Activated T-helper 1 cell treated with anti-CD3 and anti-CD28 coated beads, Interleukin-12 subunit alpha, Interleukin-12 subunit beta, Interleukin-2, Interleukin-4 antibody, amounts not matched to agents 30 ng/mL and 10 ng/mL and 1 ng/mL, durations not matched to agents 14 hours and 24 hours and 36 hours (primary cell): ENCODE measurements around the gene SLC7A6. TPM values are rescaled to one million over a fixed set of nuclear protein-coding genes. Genes with fewer than 3 reads are reported as not detected.
A peak's percentile ranks its signal among the peaks of the same experiment; 100 is the strongest.

Experiments
- DNase-seq: peaks from one replicate; pipeline ENCODE4 v3.0.0; 2021; ENCODE audit warnings: low spot score
- H3K27ac Mint-ChIP-seq: one replicate; pipeline ENCODE4 v1.8.0; 2021; ENCODE audit warnings: mild to moderate bottlenecking, mixed read lengths
- H3K27me3 Mint-ChIP-seq: one replicate; pipeline ENCODE4 v1.8.0; 2022; ENCODE audit warnings: mild to moderate bottlenecking, moderate library complexity, mixed read lengths; ENCODE audit not compliant: insufficient read depth
- H3K36me3 Mint-ChIP-seq: one replicate; pipeline ENCODE4 v1.8.0; 2021; ENCODE audit warnings: low read depth, mixed read lengths
- H3K4me1 Mint-ChIP-seq: one replicate; pipeline ENCODE4 v1.8.0; 2021; ENCODE audit warnings: low read depth, mixed read lengths
- H3K4me3 Mint-ChIP-seq: one replicate; pipeline ENCODE4 v1.8.0; 2021; ENCODE audit warnings: mild to moderate bottlenecking, moderate library complexity, mixed read lengths
- H3K9me3 Mint-ChIP-seq: one replicate; pipeline ENCODE4 v1.8.0; 2021; ENCODE audit warnings: mixed read lengths
- intact Hi-C: fragments of 100-400 bp; cut with micrococcal nuclease; formaldehyde crosslinking; loops from one replicate; pipeline ENCODE4 v1.15.1; 2024
- total RNA-seq: library from RNA; stranded (reverse); gene quantifications from 2 replicates; pipeline ENCODE4 v1.2.3, GENCODE V29; 2022

The SLC7A6 gene
- total RNA-seq, 1 donor from 2014 or later: 143 TPM

GRCh38 chr16:68236826-68237242 is 27.5 kb upstream of the SLC7A6 start:
- intact Hi-C loops: loop anchor here (1.0 to 5.0 kb wide), 4 partner anchors 8 to 300 kb away; partner anchors contain the start of genes PLA2G15, PRMT7, PSMB10 and SLC7A6OS
- Mint-ChIP-seq H3K9me3 (no peaks in the 10 kb centered on the region), H3K27ac (peak overlapping the region; percentile 52), H3K4me3 (peak overlapping the region; percentile 84), H3K36me3 (no peaks in the 10 kb centered on the region), H3K27me3 (peaks cover 3% of the 10 kb centered on the region), H3K4me1 (peaks cover 26% of the 10 kb centered on the region)
- DNase-seq: no peak

DNA sequence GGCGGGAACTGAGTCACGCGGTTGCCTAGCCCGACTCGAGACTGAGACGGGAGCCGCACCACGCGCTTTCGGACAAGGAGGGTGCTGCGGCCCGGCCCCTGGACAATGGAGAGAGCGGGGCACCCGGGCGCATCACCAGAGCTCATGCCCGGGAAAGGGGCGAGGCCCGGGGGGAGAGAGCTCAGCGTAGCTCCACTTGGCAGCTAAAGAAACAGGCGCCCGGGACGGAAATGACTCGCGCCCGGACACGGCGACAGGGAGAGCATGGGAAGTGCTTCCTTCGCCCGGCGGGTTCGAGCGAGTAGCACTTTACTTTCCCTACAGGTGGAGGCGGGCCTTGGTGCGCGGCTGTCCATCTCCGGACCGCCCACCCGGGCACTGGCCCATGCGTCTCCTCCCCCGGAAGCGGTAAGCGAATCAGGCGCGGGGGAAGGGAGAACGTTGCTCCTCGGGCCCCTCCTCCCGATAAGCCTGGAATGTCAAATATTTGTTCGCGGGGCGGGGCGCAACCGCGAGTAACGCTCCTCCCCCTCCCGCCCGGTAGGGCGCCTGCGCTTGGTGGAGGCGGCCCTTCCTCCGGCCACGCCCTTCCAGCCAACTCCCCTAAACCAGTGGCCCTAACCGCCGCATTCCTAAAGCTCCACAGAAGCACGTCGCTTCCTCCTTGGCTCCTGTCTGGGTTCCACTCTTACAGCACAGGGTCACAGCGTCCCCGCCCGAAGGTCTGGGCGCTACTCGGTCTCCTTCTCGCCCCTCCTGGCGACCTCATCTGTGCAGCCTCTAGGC is 26.9 kb upstream of the SLC7A6 start:
- Mint-ChIP-seq H3K4me3 (peak overlapping the region; percentile 84), H3K27me3 (peaks cover 5% of the 10 kb centered on the region), H3K36me3 (no peaks in the 10 kb centered on the region), H3K9me3 (no peaks in the 10 kb centered on the region), H3K27ac (peak overlapping the region; percentile 59), H3K4me1 (peaks cover 26% of the 10 kb centered on the region)
- intact Hi-C loops: loop anchor here (1.0 to 5.0 kb wide), 4 partner anchors 8 to 300 kb away; partner anchors contain the start of genes PLA2G15, PRMT7, PSMB10 and SLC7A6OS
- DNase-seq: peak; percentile 84

DNA sequence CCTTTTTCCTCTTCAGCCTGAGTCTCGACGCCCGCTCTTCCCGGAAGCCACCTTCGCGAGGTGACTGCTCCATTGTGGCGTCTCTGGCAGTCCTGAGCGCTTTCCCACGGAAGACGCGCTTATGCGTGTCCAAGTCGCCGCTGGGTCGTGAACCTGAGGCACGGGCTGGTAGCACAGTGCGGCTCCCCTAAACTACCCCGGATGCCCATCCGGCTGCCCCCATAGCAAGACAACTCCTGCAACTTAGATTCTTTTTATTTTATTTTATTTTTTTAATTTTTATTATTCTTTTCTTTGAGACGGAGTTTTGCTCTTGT is 26.3 kb upstream of the SLC7A6 start:
- H3K9me3 Mint-ChIP-seq: no peaks in the 10 kb centered on the region
- no peaks in the 10 kb centered on the region for H3K36me3 Mint-ChIP-seq
- peak overlapping the region; percentile 84 for H3K4me3 Mint-ChIP-seq
- intact Hi-C loops: loop anchor here (5.0 kb wide), 1 partner anchor 301 kb away; the partner anchor contains the start of gene PSMB10
- peaks cover 26% of the 10 kb centered on the region for H3K4me1 Mint-ChIP-seq
- H3K27ac Mint-ChIP-seq: peak overlapping the region; percentile 59
- H3K27me3 Mint-ChIP-seq: peaks cover 5% of the 10 kb centered on the region
- no peak for DNase-seq

DNA sequence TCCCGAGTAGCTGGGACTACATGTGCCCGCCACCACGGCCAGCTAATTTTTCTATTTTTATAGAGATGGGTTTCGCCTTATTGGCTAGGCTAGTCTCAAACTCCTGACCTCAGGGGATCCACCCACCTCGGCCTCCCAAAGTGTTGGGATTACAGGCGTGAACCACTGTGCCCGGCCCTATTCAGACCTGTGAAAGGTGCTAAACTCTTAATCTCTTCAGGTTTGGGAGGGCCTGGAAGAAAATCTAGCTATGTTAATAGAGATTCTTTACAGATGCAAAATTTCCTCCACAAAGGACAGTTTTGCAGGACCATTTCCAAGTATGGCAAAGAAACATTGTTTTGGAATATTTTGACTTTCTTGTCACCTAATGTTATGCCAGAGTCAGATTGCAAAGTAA is 22.2 kb upstream of the SLC7A6 start:
- peaks cover 31% of the 10 kb centered on the region for H3K4me1 Mint-ChIP-seq
- no peaks in the 10 kb centered on the region for H3K9me3 Mint-ChIP-seq
- intact Hi-C loops: no loop called here
- H3K36me3 Mint-ChIP-seq: peaks cover 2% of the 10 kb centered on the region
- no peak overlapping the region for H3K4me3 Mint-ChIP-seq
- no peak for DNase-seq
- H3K27ac Mint-ChIP-seq: no peak overlapping the region
- peaks cover 8% of the 10 kb centered on the region for H3K27me3 Mint-ChIP-seq

DNA sequence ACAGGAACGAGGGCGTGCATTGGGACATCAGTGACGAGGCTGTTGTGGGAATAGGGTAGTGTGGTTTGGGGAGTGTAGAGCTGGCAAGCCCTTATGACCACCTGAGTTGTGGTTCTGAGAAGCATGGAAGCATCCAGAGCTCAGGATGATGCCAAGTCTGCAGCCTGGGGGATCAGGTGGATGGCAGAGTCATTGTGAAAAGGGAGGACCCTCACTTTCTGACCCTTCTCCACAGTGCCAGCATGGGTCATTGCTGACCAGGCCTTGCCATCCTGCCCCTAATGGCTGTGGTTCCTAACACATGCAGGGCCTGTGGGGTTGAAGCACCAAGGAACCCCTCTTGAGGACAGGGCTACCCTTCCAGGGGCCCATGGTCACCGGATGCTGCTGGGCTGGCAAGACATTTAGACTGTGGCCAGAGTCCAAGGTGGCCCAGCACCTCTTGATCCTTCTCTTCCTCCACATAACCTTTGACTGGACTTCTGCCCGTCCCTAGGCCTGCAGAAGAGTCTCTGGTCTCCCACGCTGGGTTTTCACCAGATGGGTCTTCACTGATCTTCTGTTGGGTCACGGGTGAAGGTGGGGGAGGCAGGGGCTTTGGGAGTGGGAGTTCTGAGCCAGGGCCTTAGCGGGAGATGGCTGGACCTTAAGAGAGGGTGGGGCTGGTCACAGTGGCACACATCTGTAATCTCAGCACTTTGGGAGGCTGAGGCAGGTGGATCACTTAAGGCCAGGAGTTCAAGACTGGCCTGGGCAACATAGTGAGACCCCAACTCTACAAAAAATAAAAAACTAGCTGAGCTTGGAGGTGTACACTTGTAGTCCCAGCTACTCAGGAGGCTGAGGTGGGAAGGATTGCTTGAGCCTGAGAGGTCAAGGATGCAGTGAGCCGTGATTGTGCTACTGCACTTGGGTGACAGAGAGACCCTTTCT is 21.1 kb upstream of the SLC7A6 start:
- intact Hi-C loops: no loop called here
- Mint-ChIP-seq H3K4me3 (peak overlapping the region; percentile 99), H3K27ac (no peak overlapping the region), H3K36me3 (peaks cover 2% of the 10 kb centered on the region), H3K27me3 (peaks cover 5% of the 10 kb centered on the region), H3K9me3 (no peaks in the 10 kb centered on the region), H3K4me1 (peaks cover 24% of the 10 kb centered on the region)
- DNase-seq: no peak

GRCh38 chr16:68244481-68244902 is 19.8 kb upstream of the SLC7A6 start:
- H3K9me3 Mint-ChIP-seq: no peaks in the 10 kb centered on the region
- H3K27me3 Mint-ChIP-seq: peaks cover 5% of the 10 kb centered on the region
- no peak for DNase-seq
- peak overlapping the region; percentile 52 for H3K27ac Mint-ChIP-seq
- peaks cover 2% of the 10 kb centered on the region for H3K36me3 Mint-ChIP-seq
- H3K4me1 Mint-ChIP-seq: peaks cover 18% of the 10 kb centered on the region
- intact Hi-C loops: no loop called here
- H3K4me3 Mint-ChIP-seq: peak overlapping the region; percentile 99

DNA sequence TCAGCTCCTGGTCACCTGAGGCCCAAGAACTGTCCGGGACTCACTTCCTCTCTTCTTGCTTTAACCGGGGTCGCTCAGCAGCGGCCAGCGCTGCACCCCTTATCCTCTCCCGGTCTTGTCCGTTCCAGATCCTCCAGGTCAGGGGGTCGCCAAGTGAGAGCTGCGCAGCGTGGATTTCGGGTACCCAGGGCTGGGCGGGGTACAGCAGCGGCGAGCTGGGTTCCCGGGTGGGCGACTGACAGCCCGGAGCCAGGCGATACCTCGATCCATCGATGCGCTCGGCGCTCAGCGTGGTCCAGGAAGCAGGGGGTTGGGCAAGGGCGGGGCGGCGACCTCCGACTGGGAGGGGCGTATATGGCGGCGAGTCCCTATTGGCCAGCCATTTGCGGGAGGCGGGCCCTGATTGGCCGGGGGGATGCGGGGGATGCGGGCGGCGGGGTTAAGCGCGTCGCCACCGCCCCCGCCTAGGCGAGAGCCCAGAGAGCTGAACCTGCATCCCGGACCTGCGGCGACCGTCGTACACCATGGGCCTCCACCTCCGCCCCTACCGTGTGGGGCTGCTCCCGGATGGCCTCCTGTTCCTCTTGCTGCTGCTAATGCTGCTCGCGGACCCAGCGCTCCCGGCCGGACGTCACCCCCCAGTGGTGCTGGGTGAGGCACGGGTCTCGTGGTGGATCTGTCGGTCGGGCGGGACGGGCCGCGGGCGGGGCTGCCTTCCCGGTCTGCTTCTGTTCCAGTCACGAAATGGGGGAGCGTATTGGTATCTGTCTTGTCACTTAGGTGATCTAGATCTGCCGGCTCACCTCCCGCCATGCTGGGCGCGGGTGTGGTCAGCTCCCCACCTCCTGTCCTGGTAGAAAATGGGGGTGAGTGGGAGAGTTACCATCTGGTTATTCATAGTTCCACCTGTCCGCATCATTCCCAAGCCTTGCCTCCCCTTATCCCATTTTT is 19.1 kb upstream of the SLC7A6 start, which contains the start of gene PLA2G15:
Gene PLA2G15 (plus strand): TSS at position 471 of the 951 bp plus-strand sequence. CDS start 54 bp downstream, at position 525.
- H3K27ac Mint-ChIP-seq: peak within 1 kb of the TSS; percentile 82
- H3K4me3 Mint-ChIP-seq: peak within 1 kb of the TSS; percentile 99
- H3K27me3 Mint-ChIP-seq: peaks cover 5% of the 10 kb centered on the region
- DNase-seq: peak; percentile 93
- H3K4me1 Mint-ChIP-seq: peaks cover 18% of the 10 kb centered on the region
- intact Hi-C loops: loop anchor here (1.0 kb wide), 6 partner anchors 8 to 203 kb away; partner anchors contain the start of genes NFATC3, SLC7A6, SLC7A6OS and SMPD3
- no peaks in the 10 kb centered on the region for H3K9me3 Mint-ChIP-seq
- H3K36me3 Mint-ChIP-seq: peaks cover 4% of the 10 kb centered on the region

- DNase-seq: no peak
- peaks cover 18% of the 10 kb centered on the region for H3K4me1 Mint-ChIP-seq
- no peaks in the 10 kb centered on the region for H3K9me3 Mint-ChIP-seq
- peak overlapping the region; percentile 99 for H3K4me3 Mint-ChIP-seq
- peaks cover 5% of the 10 kb centered on the region for H3K27me3 Mint-ChIP-seq
- intact Hi-C loops: no loop called here
- H3K36me3 Mint-ChIP-seq: peaks cover 7% of the 10 kb centered on the region
- H3K27ac Mint-ChIP-seq: peak overlapping the region; percentile 82
These were observed 18.2 kb upstream of the SLC7A6 start for GRCh38 chr16:68246121-68246520.

GRCh38 chr16:68246666-68247065 is 17.7 kb upstream of the SLC7A6 start:
- Mint-ChIP-seq H3K27ac (no peak overlapping the region), H3K4me3 (peak overlapping the region; percentile 99), H3K36me3 (peaks cover 7% of the 10 kb centered on the region), H3K9me3 (no peaks in the 10 kb centered on the region), H3K4me1 (peaks cover 18% of the 10 kb centered on the region), H3K27me3 (peaks cover 5% of the 10 kb centered on the region)
- no peak for DNase-seq
- intact Hi-C loops: no loop called here

DNA sequence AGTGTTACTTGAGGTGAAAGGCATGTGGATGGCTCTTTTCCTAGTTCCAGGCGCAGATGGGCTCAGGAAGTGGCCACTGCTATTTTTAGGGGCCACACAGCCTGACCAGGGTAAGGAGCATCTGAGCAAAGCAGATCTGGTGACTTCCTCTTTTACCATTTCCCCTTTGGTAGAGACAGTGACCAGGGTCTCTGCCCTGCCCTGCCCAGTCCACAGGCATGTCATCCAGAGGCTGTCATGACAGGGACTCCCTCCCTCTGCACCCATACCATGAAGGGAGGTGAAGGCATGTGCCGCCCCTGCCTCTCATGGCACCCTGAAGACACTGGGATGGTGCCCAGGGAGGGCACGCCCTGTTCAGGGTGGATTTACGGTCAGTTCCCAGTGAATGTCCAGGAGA is 16.9 kb upstream of the SLC7A6 start:
- peaks cover 3% of the 10 kb centered on the region for H3K27me3 Mint-ChIP-seq
- no peak overlapping the region for H3K4me3 Mint-ChIP-seq
- peaks cover 18% of the 10 kb centered on the region for H3K4me1 Mint-ChIP-seq
- H3K27ac Mint-ChIP-seq: no peak overlapping the region
- no peak for DNase-seq
- H3K9me3 Mint-ChIP-seq: no peaks in the 10 kb centered on the region
- intact Hi-C loops: no loop called here
- peaks cover 9% of the 10 kb centered on the region for H3K36me3 Mint-ChIP-seq

- Mint-ChIP-seq H3K4me3 (no peak overlapping the region), H3K27ac (no peak overlapping the region), H3K36me3 (peaks cover 9% of the 10 kb centered on the region), H3K9me3 (no peaks in the 10 kb centered on the region), H3K27me3 (peaks cover 3% of the 10 kb centered on the region), H3K4me1 (peaks cover 18% of the 10 kb centered on the region)
- intact Hi-C loops: no loop called here
- no peak for DNase-seq
These were observed 16.4 kb upstream of the SLC7A6 start for GRCh38 chr16:68247932-68248331.

GRCh38 chr16:68249371-68249770 is 15.0 kb upstream of the SLC7A6 start:
- H3K27ac Mint-ChIP-seq: no peak overlapping the region
- no peak overlapping the region for H3K4me3 Mint-ChIP-seq
- H3K9me3 Mint-ChIP-seq: no peaks in the 10 kb centered on the region
- intact Hi-C loops: no loop called here
- no peak for DNase-seq
- peaks cover 18% of the 10 kb centered on the region for H3K4me1 Mint-ChIP-seq
- H3K27me3 Mint-ChIP-seq: peaks cover 3% of the 10 kb centered on the region
- H3K36me3 Mint-ChIP-seq: peaks cover 9% of the 10 kb centered on the region
